ENCODE measurements around the gene GALP. TPM values are rescaled to one million over a fixed set of nuclear protein-coding genes. Genes with fewer than 3 reads are reported as not detected.
"Not testable (repeated sequence)": the region's sequence is repeated elsewhere in the genome, so short reads cannot be mapped to it uniquely, and the experiment has no call there.

GALP gene
- total RNA-seq, 6 experiments from 2014 or later: 0.42 to 0.46 TPM; not detected in 4

DNA sequence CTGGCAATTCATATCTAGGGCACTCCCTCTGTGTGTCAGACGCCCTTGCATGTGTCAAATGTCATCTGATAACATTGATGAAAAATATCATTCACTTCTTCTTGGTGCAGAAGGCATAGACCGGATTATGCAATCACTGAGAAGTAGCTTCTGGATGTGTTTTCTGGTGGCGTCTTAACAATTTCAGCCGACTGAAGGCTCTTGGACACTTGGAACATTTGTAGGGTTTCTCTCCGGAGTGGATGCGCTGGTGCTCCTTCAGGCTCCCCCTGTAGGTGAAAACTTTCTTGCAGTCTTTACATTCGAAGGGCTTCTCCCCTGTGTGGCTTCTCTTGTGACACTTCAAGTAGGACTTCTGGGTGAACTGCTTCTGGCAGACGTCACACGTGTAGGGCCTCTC, 45.6 kb downstream of the GALP start:
- H3K36me3 ChIP-seq; H3K27me3 ChIP-seq; H3K27ac ChIP-seq; H3K4me3 ChIP-seq; H3K4me1 ChIP-seq; H3K9me3 ChIP-seq; intact Hi-C loops (cut with DNase I); DNase-seq: not testable (repeated sequence)
- WGBS (ENCODE audit: insufficient coverage, low coverage, low lambda C conversion rate, missing lambda C conversion rate): 53% methylated on average over 6 of the region's 9 CpGs
- TF ChIP-seq, protein P1, sequence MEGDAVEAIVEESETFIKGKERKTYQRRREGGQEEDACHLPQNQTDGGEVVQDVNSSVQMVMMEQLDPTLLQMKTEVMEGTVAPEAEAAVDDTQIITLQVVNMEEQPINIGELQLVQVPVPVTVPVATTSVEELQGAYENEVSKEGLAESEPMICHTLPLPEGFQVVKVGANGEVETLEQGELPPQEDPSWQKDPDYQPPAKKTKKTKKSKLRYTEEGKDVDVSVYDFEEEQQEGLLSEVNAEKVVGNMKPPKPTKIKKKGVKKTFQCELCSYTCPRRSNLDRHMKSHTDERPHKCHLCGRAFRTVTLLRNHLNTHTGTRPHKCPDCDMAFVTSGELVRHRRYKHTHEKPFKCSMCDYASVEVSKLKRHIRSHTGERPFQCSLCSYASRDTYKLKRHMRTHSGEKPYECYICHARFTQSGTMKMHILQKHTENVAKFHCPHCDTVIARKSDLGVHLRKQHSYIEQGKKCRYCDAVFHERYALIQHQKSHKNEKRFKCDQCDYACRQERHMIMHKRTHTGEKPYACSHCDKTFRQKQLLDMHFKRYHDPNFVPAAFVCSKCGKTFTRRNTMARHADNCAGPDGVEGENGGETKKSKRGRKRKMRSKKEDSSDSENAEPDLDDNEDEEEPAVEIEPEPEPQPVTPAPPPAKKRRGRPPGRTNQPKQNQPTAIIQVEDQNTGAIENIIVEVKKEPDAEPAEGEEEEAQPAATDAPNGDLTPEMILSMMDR (IDR thresholded peaks at IDR 0.05): peak in 3 of 4 donors; percentile 17 to 33 (median 22)
- ATAC-seq: peak in 3 of 4 donors; percentile 32 to 56 (median 47)

DNA sequence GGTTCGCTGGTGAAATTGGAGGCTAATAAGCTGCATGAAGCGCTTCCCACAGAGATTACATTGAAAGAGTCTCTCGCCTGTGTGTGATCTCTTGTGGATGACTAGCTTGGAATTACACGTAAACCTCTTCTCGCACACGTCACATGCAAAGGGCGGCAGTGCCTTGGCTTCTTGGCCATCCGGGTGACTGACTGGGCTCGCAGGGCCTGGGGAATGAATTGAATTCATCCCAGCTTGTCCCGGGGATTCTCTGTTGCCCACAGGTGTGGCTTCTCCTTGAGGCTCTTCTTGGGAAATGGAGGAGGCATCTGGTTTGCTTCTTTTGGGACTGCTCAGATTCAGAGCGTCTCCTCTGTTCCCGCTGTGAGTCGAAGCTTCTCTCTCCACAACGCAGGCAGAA, 46.0 kb downstream of the GALP start:
- Histone ChIP-seq H3K27ac (no peak overlapping the region), H3K36me3 (no peaks in the 10 kb centered on the region), H3K4me3 (no peak overlapping the region), H3K9me3 (no peaks in the 10 kb centered on the region), H3K4me1 (no peaks in the 10 kb centered on the region), H3K27me3 (no peaks in the 10 kb centered on the region)
- intact Hi-C loops (cut with DNase I): no loop called here
- 88% methylated on average over 4 of the region's 14 CpGs for WGBS (ENCODE audit: insufficient coverage, low coverage, low lambda C conversion rate, missing lambda C conversion rate)
- TF ChIP-seq POLR2A (IDR thresholded peaks at IDR 0.05): no peak
- TF ChIP-seq, protein P1 (IDR thresholded peaks at IDR 0.05): no peak
- ATAC-seq: no peak
- no peak for DNase-seq

DNA sequence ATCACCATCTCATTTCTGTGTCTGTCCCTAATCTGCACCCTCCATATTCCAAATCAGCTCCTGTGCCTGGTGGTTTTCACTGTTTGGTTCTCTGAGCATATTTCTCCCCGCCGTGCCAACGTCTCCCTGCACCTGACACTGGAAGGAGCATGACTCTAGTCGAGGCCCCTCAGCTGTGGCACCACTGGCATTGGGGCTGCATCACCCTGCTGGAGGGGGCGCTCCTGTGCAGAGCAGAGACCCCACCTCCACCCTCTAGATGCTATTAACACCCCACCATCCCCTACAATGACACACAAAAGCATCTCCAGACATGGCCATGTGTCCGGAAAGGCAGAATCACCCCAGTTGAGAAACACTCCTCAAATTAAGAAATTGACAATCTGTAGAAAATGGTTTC, 47.1 kb downstream of the GALP start:
- no peaks in the 10 kb centered on the region for H3K9me3 ChIP-seq
- TF ChIP-seq, protein P1 (IDR thresholded peaks at IDR 0.05): no peak
- TF ChIP-seq POLR2A (IDR thresholded peaks at IDR 0.05): no peak
- WGBS (ENCODE audit: insufficient coverage, low coverage, low lambda C conversion rate, missing lambda C conversion rate): 73% methylated on average over 6 of the region's 6 CpGs
- ATAC-seq: no peak
- H3K4me1 ChIP-seq: no peaks in the 10 kb centered on the region
- no peak overlapping the region for H3K4me3 ChIP-seq
- no peaks in the 10 kb centered on the region for H3K36me3 ChIP-seq
- H3K27ac ChIP-seq: no peak overlapping the region
- no peak for DNase-seq
- intact Hi-C loops (cut with DNase I): no loop called here
- no peaks in the 10 kb centered on the region for H3K27me3 ChIP-seq

DNA sequence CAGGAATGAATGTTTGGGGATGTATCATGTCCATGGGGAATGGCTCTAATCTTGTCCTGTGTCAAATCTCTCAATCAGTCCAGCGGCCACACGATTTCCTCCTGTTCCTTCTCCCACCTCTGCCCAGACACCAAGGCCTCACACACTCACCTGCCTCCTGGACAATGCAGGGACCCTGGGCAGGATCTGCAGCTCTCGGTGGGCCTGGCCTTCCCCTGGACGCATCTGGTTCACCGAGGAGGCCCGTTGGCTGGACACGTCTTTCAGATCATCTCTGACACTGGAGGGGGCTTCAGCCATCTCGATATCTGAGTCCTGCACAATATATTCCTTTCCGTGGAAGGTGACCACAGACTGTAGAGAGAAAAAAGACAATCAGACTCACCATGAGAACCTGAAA, 47.7 kb downstream of the GALP start:
- DNase-seq: no peak
- no peak for TF ChIP-seq POLR2A (IDR thresholded peaks at IDR 0.05)
- TF ChIP-seq, protein P1 (IDR thresholded peaks at IDR 0.05): no peak
- no peaks in the 10 kb centered on the region for H3K4me1 ChIP-seq
- WGBS (ENCODE audit: insufficient coverage, low coverage, low lambda C conversion rate, missing lambda C conversion rate): 81% methylated on average over 6 of the region's 9 CpGs
- H3K9me3 ChIP-seq: no peaks in the 10 kb centered on the region
- no peaks in the 10 kb centered on the region for H3K27me3 ChIP-seq
- intact Hi-C loops (cut with DNase I): no loop called here
- no peak for ATAC-seq
- no peak overlapping the region for H3K27ac ChIP-seq
- no peak overlapping the region for H3K4me3 ChIP-seq
- H3K36me3 ChIP-seq: no peaks in the 10 kb centered on the region

Small RNA genes within 50 kb of the gene (small RNA-seq; reads per million reads assigned to genes)
- 0 reads per million in 2 experiments for gene AC024580.2

Other genes with a start within 250 kb of the GALP start
- gene NLRP13, start 243.7 kb upstream of the GALP start, total RNA-seq: not detected
- not detected for gene NLRP8, start 228.2 kb upstream of the GALP start, total RNA-seq
- not detected for gene NLRP5, start 189.2 kb upstream of the GALP start, total RNA-seq
- gene ZNF787, start 54.7 kb upstream of the GALP start, total RNA-seq: 10 to 100 TPM; 15.8 to 26.0 (median 22.5) TPM
- 10 to 100 TPM; 23.2 to 38.4 (median 30.8) TPM for gene ZNF444, start 34.7 kb upstream of the GALP start, total RNA-seq
- not detected for gene ZSCAN5B, start 21.8 kb downstream of the GALP start, total RNA-seq
- not detected for gene ZSCAN5C, start 26.3 kb downstream of the GALP start, total RNA-seq
- gene EDDM13, start 96.7 kb downstream of the GALP start, total RNA-seq: not detected
- gene ZSCAN5A, start 138.8 kb downstream of the GALP start, total RNA-seq: 1 to 10 TPM; 2.3 to 7.9 (median 3.7) TPM
- gene ZNF582, start 217.5 kb downstream of the GALP start, total RNA-seq: 1 to 10 TPM in 4 of 6 experiments, under 1 TPM in 2; 0.80 to 2.8 (median 1.5) TPM
- 1 to 10 TPM in 3 of 6 experiments, under 1 TPM in 3; 0.50 to 2.9 (median 1.3) TPM for gene ZNF583, start 228.3 kb downstream of the GALP start, total RNA-seq

Data from right lobe of liver (tissue), 6 donors.